Muscle of leg (tissue), 11 donors: Measurements from ENCODE around the gene TRAF7. TPM values are rescaled to one million over a fixed set of nuclear protein-coding genes. Genes with fewer than 3 reads are reported as not detected.

Experiments used
- DNase-seq: peaks from one replicate; pipeline ENCODE4 v3.0.0; 2013
- H3K27ac ChIP-seq: one replicate; pipeline ENCODE4 v1.5.1; 2013; ENCODE audit warnings: mild to moderate bottlenecking, low read length, control low read depth
- H3K27me3 ChIP-seq: one replicate; pipeline ENCODE4 v1.6.1; 2013; ENCODE audit warnings: low read length; ENCODE audit not compliant: control insufficient read depth, insufficient read depth
- H3K36me3 ChIP-seq: one replicate; pipeline ENCODE4 v1.6.1; 2013; ENCODE audit warnings: low read length; ENCODE audit not compliant: control insufficient read depth, insufficient read depth
- H3K4me1 ChIP-seq: one replicate; pipeline ENCODE4 v1.6.1; 2013; ENCODE audit warnings: low read length; ENCODE audit not compliant: control insufficient read depth, insufficient read depth
- H3K4me3 ChIP-seq: one replicate; pipeline ENCODE4 v1.5.1; 2013; ENCODE audit warnings: low read length, control low read depth
- H3K9me3 ChIP-seq: replicated peaks from 2 replicates; pipeline ENCODE4 v1.6.1; 2013; ENCODE audit warnings: low read depth, low read length; ENCODE audit not compliant: control insufficient read depth
- WGBS: methylation state at CpG from one replicate; pipeline ENCODE4 v1.1.5; 2013; ENCODE audit warnings: missing lambda C conversion rate; ENCODE audit not compliant: insufficient coverage; 5-methylcytosine and 5-hydroxymethylcytosine counted together
- polyA plus RNA-seq, 8 donors: library from polyadenylated mRNA; unstranded; fragments of 120-200 nt; gene quantifications; one replicate each; pipeline versions ENCODE4 v1.2.1 to v1.2.3, GENCODE V29; 2013; ENCODE audit warnings: inconsistent platforms in 1 of 8, low replicate concordance in 1 of 8; ENCODE audit not compliant: insufficient read length in 8 of 8, insufficient read depth in 1 of 8
- total RNA-seq: library from RNA; stranded (reverse); fragments of 120-200 nt; gene quantifications from one replicate; pipeline ENCODE4 v1.2.4, GENCODE V29; 2013

TRAF7 gene
- total and polyA plus RNA-seq, 9 donors = 29.0 to 52.6 (median 44.5) TPM

DNA sequence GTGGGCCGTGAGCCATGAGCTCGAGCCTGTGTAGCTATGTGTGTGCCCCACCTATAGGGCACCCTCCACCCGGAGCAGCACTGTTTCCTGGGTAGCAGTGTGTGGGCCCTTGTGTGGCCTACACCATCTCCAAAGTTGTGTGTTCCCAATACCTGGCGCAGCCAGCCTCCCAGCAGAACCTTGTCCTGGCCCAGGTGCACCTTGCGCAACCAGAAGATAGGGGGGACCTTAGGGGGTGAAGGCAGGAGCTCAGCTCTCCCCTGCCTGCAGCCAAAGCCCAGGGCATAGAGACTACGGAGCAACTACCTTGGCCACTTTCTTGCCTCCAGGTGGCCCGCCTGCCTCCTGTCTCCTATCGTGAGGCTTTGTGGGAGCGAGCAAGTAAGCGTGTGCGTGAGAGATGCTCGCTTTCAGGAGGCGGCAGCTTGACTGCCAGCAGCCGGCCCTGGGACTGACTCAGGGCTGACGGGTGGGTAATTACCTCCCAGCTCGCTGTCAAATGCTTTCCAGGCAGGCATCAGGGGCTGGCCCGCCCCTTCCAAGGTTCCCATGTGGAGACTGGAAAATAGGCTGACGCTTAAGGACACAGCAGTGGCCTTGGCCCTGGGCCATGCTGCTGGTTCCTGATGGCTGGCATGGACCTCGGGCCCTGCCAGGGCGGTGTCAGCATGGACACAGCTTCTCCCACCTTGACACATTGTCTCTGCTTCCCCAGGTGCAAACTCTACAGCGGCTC is 19.0 kb downstream of the TRAF7 start:
- 95% methylated on average over 20 of the region's 21 CpGs for WGBS
- H3K36me3 ChIP-seq = peaks cover 71% of the 10 kb centered on the region

DNA sequence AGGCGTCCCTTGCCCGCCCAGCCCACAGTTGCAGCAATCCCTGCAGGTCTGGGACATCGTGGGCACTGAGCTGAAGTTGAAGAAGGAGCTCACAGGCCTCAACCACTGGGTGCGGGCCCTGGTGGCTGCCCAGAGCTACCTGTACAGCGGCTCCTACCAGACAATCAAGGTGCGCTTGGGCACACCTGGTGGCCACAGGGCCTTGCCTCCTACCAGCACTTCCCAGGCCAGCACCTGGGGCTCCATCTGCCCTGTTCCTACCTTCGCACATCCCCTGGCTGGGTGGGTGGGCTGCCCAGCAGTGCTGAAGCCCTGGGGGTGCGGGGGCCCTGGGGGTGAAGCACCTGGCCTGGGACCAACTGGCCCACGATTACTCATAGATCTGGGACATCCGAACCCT is 19.9 kb downstream of the TRAF7 start:
- Histone ChIP-seq H3K4me3 (no peak overlapping the region), H3K36me3 (peaks cover 67% of the 10 kb centered on the region), H3K27me3 (no peaks in the 10 kb centered on the region), H3K27ac (no peak overlapping the region), H3K9me3 (no peaks in the 10 kb centered on the region), H3K4me1 (no peaks in the 10 kb centered on the region)
- WGBS = 88% methylated on average over 10 of the region's 10 CpGs
- no peak for DNase-seq

More for the DNA sequence above, 19.0 kb downstream of the TRAF7 start:
- DNase-seq = no peak
- Histone ChIP-seq H3K9me3 (no peaks in the 10 kb centered on the region), H3K4me1 (peaks cover 4% of the 10 kb centered on the region), H3K27ac (no peak overlapping the region), H3K4me3 (no peak overlapping the region), H3K27me3 (no peaks in the 10 kb centered on the region)

DNA sequence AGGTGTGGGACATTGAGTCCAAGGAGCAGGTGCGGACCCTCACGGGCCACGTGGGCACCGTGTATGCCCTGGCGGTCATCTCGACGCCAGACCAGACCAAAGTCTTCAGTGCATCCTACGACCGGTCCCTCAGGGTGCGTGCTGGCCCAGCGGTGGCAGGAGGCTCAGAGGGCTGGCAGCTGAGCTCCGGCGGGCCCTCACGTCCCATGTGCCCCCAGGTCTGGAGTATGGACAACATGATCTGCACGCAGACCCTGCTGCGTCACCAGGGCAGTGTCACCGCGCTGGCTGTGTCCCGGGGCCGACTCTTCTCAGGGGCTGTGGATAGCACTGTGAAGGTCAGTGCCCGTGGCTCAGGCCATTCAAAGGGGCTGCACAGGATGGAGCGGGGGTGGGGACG is 20.5 kb downstream of the TRAF7 start:
- Histone ChIP-seq H3K27me3 (no peaks in the 10 kb centered on the region), H3K4me3 (no peak overlapping the region), H3K36me3 (peaks cover 61% of the 10 kb centered on the region), H3K4me1 (no peaks in the 10 kb centered on the region), H3K27ac (no peak overlapping the region), H3K9me3 (no peaks in the 10 kb centered on the region)
- no peak for DNase-seq
- 92% methylated on average over 22 of the region's 23 CpGs for WGBS

DNA sequence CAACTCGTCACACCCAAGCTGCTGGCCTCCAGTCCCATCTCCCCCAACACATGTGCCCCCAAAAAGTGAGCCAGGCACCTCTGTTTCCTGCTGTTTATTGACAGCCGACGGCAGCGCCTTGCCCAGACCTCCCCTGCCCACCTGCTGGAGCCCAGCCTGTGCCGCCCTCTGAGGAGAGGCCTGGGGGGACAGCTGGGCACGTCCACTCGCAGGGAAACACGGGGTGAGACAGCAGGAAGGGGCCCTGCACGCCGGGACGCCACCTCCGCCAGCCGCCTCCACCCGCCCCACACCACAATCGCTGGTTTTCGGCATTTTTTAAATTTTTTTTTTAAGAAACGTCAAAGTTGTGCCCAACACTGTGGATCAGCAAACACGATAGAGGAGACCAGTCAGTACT is 21.5 kb downstream of the TRAF7 start:
- no peaks in the 10 kb centered on the region for H3K9me3 ChIP-seq
- 79% methylated on average over 17 of the region's 18 CpGs for WGBS
- no peak overlapping the region for H3K27ac ChIP-seq
- H3K4me1 ChIP-seq = no peaks in the 10 kb centered on the region
- H3K36me3 ChIP-seq = peaks cover 51% of the 10 kb centered on the region
- no peak overlapping the region for H3K4me3 ChIP-seq
- H3K27me3 ChIP-seq = no peaks in the 10 kb centered on the region
- no peak for DNase-seq

DNA sequence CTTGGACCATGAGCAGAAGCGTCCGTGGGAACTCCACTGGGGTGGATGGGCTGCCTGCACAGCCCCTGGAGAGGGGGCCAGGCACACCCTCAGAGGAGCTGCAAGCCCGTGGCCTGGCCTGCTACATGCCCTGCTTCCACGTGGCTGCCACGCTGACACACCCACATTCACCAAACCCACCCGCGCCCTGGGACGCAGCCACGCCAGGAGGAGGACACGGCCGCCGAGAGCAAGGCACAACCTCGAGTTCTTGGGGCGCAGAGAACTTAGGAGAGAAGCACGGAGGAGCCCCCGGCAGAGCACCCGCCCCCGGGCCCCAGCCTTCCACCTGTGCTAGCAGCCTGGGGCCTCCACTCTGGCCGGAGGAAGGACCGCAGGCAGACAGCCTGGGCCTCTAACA is 22.0 kb downstream of the TRAF7 start:
- Histone ChIP-seq H3K27ac (no peak overlapping the region), H3K4me3 (no peak overlapping the region), H3K36me3 (peaks cover 48% of the 10 kb centered on the region), H3K4me1 (no peaks in the 10 kb centered on the region), H3K9me3 (no peaks in the 10 kb centered on the region), H3K27me3 (no peaks in the 10 kb centered on the region)
- 84% methylated on average over 12 of the region's 20 CpGs for WGBS
- DNase-seq = no peak

DNA sequence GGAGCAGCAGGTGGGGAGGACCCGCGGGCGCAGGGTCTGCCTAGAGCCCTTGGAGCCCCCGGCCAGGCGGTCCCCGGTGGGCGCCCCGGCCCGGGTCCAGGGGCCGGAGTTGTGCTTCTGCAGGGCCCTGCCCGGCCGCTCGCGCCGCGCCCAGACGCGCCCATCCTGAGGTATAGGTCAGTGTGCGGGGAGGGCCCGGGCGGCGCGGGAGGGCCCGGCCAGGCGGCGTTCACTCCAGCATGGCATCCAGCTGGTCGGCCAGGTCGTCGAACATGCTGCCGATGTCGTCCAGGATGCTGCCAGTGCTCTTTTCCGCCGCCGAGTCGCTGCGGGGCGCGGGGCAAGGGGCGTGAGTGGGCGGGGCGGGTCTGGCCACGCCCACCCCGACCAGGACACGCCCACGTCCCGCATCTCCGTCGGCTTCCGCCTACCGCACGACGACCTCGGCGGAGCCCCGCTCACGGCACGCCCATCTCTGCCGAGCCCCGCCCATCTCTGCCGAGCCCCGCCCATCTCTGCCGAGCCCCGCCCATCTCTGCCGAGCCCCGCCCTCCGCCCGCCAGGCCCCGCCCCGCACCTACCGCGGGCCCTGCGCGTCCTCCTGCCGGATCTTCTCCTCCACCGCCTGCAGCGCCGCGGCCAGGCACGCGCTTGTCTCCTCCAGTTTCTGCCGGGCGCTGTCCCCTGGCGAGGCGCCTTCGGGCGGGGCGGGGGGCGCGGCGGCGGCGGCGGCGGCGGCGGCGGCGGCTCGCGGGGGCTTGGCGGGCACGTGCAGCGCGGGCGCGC is 22.9 kb downstream of the TRAF7 start:
- peak; percentile 68 for DNase-seq
- whole genome bisulfite sequencing = 23% methylated on average over 102 of the region's 106 CpGs
- H3K27ac ChIP-seq = no peak overlapping the region
- no peak overlapping the region for H3K4me3 ChIP-seq
- no peaks in the 10 kb centered on the region for H3K27me3 ChIP-seq
- no peaks in the 10 kb centered on the region for H3K9me3 ChIP-seq
- no peaks in the 10 kb centered on the region for H3K4me1 ChIP-seq
- H3K36me3 ChIP-seq = peaks cover 42% of the 10 kb centered on the region

DNA sequence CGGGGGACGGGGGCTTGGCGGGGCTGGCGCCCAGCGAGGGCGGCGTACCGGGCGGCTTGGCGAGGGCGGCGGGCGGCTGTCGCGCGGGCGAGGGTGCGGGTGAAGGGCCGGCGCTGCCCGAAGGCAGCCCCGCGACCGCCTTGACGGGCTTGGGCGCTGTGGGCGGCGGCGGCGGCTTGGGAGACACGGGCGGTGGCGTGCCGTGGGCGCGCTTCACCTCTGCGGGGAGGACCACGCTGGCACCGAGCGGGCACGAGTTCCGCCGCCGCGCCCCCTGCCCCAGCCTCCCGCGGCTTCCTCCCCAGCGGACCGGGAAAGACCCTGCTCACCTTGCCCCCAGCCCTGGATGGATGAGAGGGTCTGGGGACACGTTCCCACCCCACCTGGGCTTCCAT is 23.5 kb downstream of the TRAF7 start:
- Histone ChIP-seq H3K4me3 (no peak overlapping the region), H3K36me3 (peaks cover 37% of the 10 kb centered on the region), H3K27me3 (no peaks in the 10 kb centered on the region), H3K27ac (no peak overlapping the region), H3K4me1 (no peaks in the 10 kb centered on the region), H3K9me3 (no peaks in the 10 kb centered on the region)
- DNase-seq = no peak
- 22% methylated on average over 44 of the region's 50 CpGs for WGBS

DNA sequence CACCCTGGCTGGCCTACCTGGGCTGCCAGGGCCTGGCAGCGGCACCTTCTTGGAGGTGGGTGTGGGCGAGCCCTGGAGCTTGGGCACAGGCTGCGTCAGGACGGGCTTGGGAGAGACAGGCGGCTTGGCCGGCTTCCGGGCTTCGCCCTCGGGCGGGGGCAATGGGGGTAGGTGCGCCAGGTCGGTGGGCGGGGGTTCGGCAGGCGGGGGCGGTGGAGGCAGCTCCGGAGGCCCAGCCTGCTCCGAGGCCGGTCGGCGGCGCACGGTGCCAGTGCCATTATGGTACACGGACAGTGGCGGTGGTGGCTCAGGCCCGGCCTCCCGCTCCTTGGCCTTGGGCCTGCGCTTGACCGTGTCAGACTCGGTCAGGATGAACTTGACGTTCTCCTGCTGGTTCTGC is 24.0 kb downstream of the TRAF7 start:
- Histone ChIP-seq H3K4me1 (no peaks in the 10 kb centered on the region), H3K27me3 (no peaks in the 10 kb centered on the region), H3K27ac (no peak overlapping the region), H3K36me3 (peaks cover 33% of the 10 kb centered on the region), H3K9me3 (no peaks in the 10 kb centered on the region), H3K4me3 (no peak overlapping the region)
- WGBS = 95% methylated on average over 20 of the region's 31 CpGs
- no peak for DNase-seq

DNA sequence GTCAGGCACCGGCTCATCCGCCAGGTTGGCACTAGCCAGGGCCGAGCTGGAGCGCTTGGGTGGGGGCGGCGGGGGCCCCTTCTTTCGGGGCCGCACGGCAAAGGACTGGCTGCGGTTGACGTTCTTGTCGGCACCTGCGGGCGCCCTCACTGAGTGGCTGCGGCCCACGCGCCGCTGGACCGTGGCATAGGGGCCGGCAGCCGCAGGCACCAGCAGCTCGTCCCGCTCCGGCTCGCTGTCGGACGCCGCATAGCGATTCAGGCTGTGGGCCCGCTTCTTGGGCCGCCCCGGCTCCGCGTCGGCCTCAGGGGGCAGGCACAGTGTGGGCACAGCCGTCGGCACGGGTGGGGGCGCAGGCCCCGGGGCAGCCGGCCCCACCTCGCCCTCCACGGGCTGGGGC is 24.9 kb downstream of the TRAF7 start:
- no peak overlapping the region for H3K4me3 ChIP-seq
- WGBS = 90% methylated on average over 39 of the region's 43 CpGs

DNA sequence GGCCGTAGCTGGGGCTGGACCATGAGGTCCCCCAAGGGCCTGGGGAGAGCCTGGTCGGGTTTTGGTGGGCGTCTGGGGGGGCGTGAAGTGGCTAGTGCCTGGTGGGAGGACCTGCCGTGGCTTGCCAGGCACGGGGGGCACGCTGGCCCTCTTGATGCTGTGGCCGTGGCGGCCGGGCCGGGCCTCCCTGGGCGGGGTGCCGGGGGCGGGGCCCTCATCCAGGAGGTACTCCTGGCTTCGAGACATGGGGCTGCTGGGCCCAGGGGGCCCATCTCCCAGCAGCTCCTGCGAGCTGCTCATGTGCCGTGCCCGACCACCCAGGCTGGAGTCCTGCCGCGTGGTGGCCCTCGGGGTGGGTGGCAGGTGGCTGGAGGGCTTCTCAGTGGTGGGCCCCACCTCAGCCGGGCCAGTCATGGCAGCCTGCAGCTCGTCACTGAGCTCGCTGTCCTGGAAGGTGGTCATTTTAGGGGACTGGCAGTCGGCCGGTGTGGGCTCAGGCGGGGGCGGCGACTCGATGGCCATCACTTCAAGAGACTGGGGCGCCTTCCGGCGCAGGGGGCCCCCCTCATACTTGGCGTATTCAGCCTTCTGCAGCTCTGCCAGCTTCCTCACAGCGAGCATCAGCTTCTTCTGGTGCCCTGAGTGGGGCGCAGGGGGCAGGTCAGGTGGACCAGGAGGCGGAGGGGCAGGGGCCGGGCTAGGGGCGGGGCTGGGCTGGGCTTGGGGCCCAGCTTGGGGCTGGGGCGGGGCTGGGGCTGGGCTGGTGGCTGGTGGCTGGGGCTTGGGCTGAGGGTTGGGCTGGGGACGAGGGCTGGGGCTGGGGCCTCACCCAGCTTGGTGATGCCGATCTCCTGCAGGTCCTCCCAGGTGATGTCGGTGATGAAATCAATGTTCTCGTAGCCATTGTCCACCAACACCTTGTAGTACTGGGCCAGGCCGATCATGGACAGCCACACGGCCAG is 25.7 kb downstream of the TRAF7 start:
- no peak for DNase-seq
- Histone ChIP-seq H3K36me3 (peaks cover 18% of the 10 kb centered on the region), H3K9me3 (no peaks in the 10 kb centered on the region), H3K27ac (no peak overlapping the region), H3K4me3 (no peak overlapping the region), H3K27me3 (no peaks in the 10 kb centered on the region), H3K4me1 (no peaks in the 10 kb centered on the region)
- WGBS = 67% methylated on average over 31 of the region's 46 CpGs

More for the DNA sequence above, 24.9 kb downstream of the TRAF7 start:
- H3K9me3 ChIP-seq = no peaks in the 10 kb centered on the region
- H3K27me3 ChIP-seq = no peaks in the 10 kb centered on the region
- peaks cover 24% of the 10 kb centered on the region for H3K36me3 ChIP-seq
- DNase-seq = no peak
- no peak overlapping the region for H3K27ac ChIP-seq
- H3K4me1 ChIP-seq = no peaks in the 10 kb centered on the region
